HG03064 (cell line): ENCODE data around the gene HES6.

Experiments used
- ATAC-seq: cut with Tn5 transposase; IDR thresholded peaks from one replicate; pipeline ENCODE4 v1.9.1; 2021; ENCODE audit warnings: low read depth; ENCODE audit not compliant: unreplicated experiment

Gene HES6, protein sequence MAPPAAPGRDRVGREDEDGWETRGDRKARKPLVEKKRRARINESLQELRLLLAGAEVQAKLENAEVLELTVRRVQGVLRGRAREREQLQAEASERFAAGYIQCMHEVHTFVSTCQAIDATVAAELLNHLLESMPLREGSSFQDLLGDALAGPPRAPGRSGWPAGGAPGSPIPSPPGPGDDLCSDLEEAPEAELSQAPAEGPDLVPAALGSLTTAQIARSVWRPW

DNA sequence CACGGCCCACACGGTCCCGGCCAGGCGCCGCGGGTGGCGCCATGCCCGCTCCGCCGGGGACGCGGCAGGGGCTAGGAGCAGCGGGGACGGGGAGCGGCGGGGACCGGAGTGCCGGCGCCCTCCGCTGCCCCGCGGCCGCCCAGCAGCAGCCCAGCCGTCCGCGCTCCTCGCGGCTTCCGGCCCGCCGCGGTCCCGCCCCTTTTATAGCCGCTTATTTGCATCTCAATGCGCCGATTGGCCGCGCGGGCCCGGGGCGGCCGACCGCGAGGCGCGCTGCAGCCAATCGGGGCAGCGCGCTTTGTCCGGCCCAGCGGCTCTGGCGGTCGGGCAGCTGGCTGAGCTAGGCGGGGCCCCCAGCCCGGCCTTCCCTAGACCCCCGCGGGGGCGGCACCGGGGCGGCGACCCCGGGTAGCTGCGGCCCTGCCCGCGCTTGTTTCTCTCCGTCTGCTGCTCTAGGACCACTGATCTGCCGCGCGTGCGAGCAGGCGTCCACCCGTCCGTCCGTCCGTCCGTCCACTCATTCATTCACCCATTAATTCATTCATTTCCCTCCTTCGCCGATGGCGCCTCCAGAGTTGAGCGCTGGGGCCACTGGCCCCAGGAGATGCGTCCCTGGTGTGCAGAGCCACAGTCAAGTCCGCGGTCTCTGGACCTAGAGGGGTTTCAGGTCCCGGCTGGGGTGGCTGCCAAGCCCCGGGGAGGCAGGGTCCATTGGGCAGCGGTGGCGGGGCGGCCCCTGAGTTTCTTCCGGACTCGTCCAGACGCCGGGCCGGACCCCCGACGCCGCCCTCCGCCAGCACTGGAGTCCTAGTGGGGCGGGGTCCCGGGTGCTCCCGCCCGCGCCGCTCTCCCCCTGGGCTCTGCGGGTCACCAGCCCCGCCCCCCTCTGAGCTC, at the start of gene HES6:
Gene HES6, minus strand, starts transcription at position 176 of the 894 bp plus-strand sequence. Its CDS starts 133 bp downstream, at position 43.
- ATAC-seq: peak; percentile 90

DNA sequence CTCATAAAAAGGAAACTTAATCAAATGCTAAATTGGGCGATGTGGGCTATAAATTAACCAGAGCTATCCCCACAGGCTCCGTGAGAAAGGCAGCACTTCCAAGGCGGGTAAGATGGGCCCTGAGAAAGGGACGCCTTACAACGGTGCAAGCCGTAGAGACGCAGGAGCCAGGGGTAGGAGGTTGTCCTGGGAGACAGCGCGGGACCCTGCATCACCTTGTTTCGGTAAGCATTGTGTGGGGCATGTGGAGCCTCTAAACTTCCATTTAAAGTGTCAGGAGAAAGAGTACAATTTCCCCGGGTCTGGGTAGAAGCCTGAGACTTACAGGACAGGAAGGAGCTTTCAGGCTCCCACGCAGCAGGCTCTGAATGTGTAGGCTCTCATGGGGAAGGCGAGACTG, 49.7 kb upstream of the HES6 start:
- ATAC-seq: no peak

DNA sequence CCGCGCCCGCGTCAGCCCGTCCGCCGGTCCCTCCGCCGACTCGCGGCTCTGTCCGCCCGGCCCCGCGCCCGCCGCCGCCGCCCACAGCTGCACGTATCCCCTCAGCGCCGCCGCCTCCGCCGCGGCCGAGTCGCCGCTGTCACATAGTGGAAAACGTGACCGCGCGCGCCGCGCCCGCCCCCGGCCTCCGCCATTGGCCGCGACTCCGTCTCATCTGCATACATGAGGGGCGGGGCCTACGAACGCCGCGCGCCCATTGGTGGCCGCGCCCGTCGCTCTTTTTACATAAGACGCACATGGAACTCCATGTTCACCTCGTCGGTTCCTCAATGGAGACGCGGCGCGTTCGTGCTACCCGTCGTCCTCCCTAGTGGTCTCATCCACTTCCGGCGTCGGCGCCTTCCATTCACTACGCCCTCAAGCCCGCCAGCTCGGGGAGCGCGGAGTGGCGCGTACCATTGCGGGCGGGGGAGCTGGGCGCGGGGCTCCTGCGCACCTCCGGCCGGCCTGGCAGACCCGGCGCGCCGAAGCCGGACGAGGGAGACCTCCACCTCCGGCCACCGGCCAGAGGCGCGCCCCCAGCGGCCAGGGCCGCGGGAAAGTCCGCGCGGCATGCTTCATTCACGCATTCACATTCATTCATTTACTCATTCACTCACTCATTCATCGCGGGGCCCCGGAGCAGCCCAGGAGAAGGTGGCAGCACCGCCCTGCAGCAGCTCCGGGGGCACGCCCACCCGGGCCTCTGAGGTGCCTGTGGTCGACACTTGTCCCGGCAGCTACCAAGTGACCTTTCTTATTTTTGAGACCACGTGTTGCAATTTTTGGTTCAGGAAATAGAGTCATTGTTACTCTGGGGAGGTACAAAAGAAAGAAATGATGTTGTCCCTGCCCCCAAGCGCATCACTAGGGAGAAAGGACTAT, 49.1 kb upstream of the HES6 start:
- ATAC-seq: peak; percentile 91

DNA sequence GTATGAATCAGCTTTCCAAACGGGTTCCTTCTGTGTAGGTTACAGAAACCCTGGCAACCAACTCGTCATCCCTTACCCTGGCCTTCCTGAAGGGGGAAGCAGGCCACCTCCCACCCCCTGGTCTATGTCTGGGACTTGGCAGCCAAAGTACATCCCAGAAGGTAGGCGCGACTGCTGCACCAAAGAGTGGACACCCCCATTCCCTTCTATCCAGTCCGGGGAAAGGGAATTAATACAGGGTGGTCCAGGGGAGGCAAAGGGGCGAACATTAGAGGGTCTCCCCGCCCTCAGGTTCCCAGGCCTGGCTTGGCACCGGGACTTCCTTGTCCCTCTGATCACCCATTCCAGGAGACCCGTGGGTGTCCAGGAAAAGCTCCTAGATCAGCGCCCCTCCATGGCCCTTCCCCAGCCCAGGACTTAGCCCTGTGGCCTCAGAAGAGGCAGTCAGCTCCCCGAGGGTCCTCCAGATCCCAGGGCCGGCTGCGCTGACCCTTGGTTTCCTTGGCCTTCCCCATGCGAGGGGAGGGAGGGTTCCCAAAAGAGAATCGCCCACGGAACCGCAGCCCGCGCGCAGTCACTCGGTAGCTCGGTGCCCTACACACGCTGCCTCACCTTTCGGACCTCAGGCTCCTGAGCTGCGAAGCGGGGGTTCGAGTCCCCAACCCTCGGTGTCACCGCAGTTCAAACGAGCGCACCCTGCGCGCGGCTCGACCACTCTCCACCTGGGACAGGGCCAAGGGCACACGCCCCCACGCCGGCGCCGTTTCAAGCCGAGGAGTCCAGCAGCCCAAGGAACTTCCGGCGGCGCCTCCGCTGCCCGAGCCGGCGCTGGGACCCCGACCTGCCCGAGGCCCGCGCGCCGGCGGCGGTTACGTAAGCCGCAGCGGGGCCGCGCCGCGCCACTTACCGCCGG, 48.2 kb upstream of the HES6 start, which contains the start of gene PER2:
Gene PER2, minus strand, starts transcription at position 874 of the 913 bp plus-strand sequence. CDS start 10,674 bp downstream, outside the sequence.
- ATAC-seq: peak; percentile 47

DNA sequence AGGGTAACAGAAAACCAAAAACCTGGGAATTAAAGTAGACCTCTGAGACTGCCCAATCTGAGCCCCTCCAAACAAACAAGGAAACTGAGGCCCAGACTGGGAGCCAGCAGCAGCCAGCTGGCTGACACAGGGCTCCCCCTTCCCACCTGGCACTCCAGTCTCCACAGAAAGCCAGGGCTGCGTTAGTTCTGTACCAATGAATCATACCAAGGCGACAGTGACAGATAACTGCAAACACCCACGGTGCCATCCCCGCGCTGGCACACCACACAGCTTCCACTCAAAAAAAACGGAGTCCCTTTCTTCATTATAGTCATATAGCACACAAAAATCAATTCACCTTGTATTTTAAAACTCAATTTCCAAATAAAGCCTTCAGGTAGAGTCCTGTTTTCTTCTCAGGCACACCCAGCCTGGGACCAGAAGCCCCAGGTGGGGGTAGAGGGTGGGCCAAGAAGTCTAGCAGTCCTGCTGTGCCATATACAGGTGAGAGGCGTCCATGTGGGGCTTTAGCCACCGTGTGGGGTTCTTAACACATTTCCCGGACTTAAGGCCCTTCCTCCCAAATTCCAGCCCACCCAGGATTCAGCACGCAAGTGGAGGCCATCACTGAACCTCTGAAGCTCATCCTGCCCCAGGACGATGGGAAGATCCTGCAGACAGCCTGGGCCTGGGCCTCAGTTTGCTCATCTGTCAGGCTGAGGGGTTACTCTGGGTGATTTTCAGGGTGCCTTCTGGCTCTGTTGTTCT, 47.3 kb upstream of the HES6 start:
- no peak for ATAC-seq

DNA sequence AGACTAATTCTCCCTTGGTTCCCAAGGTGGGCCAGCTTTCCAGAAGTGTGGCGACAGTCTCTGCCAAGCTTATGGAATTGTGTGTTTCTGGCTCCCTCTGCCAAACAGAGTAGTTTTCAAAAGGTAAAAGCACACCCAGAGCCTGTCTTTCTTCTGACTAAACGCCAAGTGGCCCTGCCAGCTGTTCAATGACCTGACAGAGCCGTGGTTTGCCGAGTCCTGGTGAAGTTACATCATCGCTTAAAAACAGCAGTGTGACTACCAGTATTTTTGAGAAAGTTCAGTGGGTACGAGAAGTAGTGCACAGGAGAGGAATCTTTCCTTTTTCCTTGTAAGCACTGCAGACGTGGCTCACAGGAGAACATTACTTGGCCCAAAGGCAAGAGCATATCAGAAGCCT, 46.7 kb upstream of the HES6 start:
- no peak for ATAC-seq

DNA sequence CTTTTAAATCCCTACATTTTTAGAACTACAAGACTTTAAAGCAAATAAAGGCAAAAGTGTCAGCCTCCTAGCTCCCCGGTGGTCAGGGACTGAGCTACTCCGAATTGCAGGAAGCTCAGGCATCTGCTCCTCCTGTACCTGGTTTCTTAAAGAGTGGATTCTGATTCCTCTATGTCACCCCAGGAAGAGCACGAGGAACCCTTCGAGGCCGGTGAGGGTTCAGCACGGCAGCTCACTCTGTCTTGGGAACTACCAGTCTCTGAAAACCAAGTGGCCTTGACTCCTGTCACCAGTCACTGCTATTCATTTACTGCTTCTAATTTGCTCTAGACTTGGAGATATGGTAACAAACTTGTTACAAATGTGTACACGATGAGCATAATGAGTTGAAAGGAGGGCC, 46.3 kb upstream of the HES6 start:
- ATAC-seq: no peak

DNA sequence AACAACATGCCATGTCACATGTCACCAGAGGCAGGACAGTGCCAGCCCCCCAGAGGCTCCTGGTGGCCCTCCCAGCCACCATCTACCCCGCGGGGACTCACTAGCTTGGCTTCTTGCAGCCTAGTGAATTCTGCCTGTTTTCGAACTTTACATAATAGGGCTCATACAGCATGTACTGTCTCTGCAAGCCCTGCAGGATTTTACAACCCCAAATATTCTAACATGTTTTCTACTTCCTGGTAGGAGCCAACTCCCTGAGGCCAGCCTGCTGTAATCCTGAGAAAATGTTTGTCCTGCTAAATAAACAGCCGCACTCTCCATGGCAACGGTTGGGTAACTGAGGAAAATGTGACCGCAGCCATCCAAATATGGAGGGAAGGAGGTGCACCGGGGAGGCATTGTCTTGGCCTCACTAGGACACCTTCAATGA, 45.8 kb upstream of the HES6 start:
- no peak for ATAC-seq

DNA sequence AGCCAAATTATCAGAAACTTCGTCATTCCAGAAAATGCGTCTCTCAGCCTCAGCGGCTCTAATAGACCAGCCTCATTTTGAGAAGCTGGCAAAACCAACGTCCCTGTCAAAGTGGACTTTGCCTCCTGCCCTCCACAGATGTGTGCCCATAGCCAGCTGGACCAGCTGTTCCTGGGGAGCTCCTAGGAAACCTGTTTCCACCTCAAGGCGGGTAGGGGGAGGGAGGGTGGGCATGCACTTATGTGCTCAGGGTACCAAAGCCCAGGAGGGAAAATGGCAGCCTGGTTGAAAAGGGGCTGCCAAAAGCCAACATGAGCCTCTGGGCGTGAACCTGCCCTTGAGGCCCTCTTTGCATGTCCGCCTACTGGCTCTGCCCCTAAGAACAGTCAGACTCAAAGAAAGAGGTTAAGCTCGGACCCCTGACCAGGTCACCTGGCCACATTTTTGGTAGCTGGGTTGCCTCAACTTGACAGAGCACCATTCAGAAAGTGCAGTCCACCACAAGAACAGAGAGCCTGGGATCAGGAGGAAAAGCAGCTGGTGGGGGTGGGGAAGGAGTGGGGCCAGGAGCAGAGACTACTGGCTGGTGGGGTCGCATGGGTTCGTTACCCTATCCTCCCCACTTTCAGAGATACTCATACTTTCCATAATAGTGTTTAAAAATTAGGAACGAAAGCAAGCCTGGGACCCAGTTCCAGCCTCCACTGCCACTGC, 45.1 kb upstream of the HES6 start:
- ATAC-seq: no peak

DNA sequence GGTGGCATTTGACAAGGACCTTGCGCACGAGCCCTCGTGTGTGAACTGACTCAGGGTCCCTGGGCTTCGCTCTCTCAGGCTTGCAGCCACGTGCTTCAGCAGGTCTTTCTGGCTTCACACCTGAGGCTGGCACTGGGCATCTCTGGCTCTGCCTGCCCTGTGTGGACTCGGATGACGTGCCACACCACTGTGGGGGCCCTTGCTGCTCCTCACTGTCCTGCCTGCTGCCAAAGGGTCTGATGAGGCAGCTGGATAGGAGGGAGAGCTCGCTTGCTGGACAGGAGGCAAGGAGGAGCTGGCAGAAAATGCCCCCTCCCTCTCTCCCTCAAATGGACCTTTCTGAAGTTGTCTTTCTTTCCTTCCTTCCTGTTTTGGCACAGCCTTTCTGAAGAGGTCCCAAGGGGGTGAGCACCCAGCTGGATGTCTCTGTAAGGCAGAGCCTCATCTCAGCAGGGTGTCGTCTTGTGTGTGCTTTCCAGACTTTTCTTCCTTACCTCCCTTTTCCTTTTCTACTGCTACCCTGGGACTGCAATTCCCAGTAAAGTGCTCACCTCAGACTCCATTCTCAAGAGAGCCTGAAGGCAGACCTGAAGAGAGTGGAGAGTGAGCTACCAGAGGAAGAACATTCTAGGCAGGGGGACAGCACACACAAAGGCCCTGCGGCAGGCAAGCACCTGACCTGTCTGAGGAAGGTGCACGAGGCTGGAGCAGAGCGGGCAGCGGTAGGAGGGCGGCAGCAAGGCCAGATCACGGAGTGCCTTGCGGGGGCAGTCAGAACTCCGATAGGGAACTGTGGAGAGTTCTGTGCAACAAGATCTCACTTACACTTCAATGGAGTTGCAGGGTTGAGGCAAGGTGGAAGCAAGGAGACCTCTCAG, 43.3 kb upstream of the HES6 start:
- ATAC-seq: no peak

DNA sequence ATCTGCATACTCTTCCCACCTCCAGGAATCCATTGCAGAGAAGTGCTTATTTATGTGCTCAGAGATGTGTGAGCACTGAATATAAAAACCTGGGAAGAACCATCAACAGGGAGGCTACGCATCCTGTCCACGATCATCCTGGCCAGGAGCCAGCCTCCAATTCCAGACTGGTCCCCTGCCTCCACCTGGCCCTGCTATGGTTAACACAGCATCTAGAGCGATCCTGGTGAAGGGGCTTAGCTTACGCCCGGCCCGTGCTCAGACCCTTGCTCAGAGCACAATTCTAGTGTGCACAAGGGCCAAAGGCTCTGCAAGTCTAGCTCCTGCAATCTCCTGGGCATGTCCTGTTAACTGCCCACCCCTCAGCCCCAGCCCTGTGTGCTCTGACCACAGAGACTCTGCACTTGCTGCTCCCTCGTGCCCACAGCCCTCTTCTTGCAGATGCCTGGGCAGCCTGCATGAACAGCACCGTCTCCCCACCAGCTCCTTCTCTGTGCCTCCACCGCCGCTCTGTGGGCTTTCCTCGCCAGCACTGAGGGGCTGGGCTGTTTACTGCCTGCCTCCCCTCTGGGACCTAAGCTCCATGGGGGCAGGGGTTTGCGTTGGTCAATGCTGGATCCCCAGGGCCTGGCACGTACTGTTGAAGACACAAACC, 42.1 kb upstream of the HES6 start:
- no peak for ATAC-seq

DNA sequence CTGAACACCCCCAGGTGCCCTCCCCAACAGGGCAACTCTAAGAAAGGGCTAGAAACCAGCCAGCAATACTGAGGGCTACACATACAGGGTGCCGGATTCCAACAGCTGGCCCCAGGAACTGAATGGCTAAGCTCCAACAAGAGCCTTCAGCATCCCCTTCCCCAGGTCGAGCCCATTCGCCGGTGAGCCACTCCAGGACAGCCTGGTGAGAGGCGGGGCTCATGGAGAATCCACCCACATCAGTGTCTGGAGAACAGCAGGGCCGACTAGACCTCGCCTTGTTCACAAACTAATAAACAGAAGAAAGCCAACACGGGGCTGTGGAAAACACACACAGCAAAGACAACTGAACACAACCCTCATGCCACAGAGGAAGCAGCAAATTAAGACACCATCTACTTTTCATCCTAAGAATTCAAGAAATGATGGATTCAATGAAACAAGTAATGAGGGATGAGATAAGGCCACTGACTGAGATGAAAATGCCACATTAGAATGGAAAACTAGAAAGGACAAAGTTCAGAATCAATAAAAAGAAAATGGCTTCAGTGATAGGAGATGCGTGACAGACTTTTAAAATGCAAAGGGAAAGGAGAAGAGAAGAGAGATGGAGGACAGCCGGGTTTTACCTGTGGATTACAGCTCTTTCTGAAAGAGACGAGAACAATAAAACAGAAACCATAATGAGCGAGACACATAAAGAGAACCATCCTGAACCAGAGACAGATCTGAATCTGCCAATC, 40.4 kb upstream of the HES6 start:
- no peak for ATAC-seq

DNA sequence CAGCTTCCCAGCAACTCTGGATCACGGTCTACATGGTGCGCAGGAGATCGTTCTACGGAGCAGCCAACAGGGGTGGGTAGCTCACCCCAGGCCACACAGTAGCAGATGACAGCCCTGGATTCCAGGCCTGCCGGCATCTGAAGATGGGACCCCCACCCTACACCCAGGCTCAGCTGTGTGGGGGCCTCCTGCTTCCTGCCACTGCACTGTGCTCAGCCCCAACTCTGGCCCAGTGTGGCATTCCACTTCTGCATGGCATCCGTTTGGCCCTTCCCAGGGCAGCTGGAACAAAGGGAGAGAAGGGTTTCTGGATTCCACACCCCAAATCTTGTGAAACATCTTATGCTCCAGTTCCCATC, 39.5 kb upstream of the HES6 start:
- no peak for ATAC-seq

DNA sequence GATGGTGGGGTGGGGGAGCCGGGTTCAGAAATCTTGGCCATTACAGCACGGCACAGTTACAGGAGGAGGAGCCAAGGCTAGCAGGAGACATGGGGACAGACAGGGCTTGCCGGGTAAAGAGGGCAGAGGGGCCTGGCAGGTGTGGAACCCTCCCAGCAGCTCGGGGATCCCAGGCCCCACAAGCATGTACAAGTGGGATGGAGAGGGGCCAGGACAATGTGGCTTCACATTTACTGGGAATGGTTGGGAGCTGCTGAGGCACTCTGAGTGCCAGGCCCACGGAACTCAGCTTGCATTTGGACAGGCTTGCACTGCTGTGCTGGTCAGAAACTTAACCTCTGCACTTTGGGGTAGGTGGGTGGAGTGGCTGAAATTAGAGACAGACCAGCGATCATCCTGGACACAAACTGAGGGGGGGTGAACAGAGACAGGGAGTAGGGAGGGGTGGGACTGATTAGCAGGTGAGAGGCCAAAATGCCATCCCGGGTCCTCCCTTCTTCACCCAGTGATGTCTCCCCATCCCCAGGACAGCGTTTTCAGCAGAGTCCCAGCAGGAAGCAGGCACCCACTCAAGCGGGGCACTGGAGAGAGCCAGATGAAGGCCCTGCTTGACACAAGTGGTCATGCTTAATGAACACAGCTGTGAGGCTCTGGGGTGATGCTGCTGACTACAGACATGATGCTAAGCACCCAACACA, 38.9 kb upstream of the HES6 start:
- no peak for ATAC-seq

DNA sequence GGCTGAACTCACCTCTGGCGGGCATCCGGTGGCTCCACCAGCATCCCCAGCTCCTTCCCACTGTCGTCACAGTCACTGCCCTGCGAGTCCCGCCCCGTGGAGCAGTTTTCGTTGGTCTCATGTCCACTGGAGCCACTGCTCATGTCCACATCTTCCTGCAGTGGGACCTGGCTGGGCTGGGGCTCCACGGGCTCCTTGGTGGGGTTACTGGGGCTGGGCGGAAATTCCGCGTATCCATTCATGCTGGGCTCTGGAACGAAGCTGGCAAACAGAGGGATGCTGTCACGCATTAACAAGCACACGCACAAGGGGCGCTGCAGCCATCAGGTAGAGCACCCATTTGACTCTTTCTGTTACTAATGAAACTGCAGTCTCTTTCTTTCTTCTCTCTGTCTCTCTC, 37.9 kb upstream of the HES6 start:
- no peak for ATAC-seq
